Neutrophil (primary cell): ENCODE results near the gene ARMC7.

Experiments
- H3K27ac ChIP-seq: fragments of 200-600 bp; sonication (generic); 2 replicates; pipeline ENCODE4 v1.5.1; 2016; ENCODE audit warnings: mild to moderate bottlenecking, moderate library complexity
- H3K27me3 ChIP-seq: fragments of 200-600 bp; sonication (generic); 2 replicates; pipeline ENCODE4 v1.6.0; 2016; ENCODE audit warnings: mild to moderate bottlenecking
- H3K36me3 ChIP-seq: fragments of 200-600 bp; sonication (generic); 2 replicates; pipeline ENCODE4 v1.5.1; 2017
- H3K4me1 ChIP-seq, 2 experiments: fragments of 200-600 bp in 1 of 2; sonication (generic) in 1 of 2; 1 replicate in 1 of 2; 2 replicates in 1 of 2; pipeline versions ENCODE4 v1.5.1 to v1.6.1; 2013 to 2016; ENCODE audit warnings: low read depth in 1 of 2, low read length in 1 of 2, mild to moderate bottlenecking in 1 of 2, moderate library complexity in 1 of 2; ENCODE audit not compliant: control insufficient read depth in 1 of 2, insufficient read depth in 1 of 2
- H3K4me3 ChIP-seq, 2 experiments: fragments of 200-600 bp in 1 of 2; sonication (generic) in 1 of 2; 1 replicate in 1 of 2; 2 replicates in 1 of 2; pipeline ENCODE4 v1.5.1; 2013 to 2016; ENCODE audit warnings: low read depth in 1 of 2, low read length in 1 of 2, mild to moderate bottlenecking in 1 of 2, moderate library complexity in 1 of 2
- H3K9me3 ChIP-seq: fragments of 200-600 bp; sonication (generic); 2 replicates; pipeline ENCODE4 v1.5.1; 2016
- TF ChIP-seq, protein P1 (sequence below): fragments of 200-600 bp; sonication (generic); IDR thresholded peaks from 2 replicates; pipeline ENCODE4 v1.5.1; 2016; ENCODE audit warnings: antibody characterized with exemption

Gene ARMC7

DNA sequence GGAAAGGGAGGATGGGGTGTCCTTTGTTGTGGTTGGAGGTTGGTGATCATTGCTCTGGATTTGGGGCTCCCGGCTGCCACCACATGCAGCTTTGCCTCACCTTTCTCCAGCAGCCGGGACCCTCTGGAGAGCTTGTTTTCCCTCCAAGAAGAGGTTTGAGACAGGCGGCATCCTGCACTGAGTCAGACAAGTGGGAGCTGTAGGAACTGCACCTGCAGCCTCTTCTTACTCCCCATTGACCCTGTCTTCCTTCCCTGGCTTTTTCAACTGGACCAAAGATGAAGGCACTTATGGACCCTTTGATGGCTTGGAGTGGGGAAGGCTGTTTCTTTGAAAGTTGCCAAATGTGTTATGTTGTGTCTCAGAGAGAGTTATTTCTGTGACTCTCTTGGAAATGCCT is 46.1 kb upstream of the ARMC7 start:
- peaks cover 64% of the 10 kb centered on the region for H3K36me3 ChIP-seq
- TF ChIP-seq, protein P1, sequence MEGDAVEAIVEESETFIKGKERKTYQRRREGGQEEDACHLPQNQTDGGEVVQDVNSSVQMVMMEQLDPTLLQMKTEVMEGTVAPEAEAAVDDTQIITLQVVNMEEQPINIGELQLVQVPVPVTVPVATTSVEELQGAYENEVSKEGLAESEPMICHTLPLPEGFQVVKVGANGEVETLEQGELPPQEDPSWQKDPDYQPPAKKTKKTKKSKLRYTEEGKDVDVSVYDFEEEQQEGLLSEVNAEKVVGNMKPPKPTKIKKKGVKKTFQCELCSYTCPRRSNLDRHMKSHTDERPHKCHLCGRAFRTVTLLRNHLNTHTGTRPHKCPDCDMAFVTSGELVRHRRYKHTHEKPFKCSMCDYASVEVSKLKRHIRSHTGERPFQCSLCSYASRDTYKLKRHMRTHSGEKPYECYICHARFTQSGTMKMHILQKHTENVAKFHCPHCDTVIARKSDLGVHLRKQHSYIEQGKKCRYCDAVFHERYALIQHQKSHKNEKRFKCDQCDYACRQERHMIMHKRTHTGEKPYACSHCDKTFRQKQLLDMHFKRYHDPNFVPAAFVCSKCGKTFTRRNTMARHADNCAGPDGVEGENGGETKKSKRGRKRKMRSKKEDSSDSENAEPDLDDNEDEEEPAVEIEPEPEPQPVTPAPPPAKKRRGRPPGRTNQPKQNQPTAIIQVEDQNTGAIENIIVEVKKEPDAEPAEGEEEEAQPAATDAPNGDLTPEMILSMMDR = no peak
- H3K27ac ChIP-seq = no peak overlapping the region
- no peaks in the 10 kb centered on the region for H3K9me3 ChIP-seq
- H3K27me3 ChIP-seq = no peaks in the 10 kb centered on the region
- H3K4me3 ChIP-seq = no peak overlapping the region
- peaks cover 0 to 9% of the 10 kb centered on the region in 2 experiments for H3K4me1 ChIP-seq

DNA sequence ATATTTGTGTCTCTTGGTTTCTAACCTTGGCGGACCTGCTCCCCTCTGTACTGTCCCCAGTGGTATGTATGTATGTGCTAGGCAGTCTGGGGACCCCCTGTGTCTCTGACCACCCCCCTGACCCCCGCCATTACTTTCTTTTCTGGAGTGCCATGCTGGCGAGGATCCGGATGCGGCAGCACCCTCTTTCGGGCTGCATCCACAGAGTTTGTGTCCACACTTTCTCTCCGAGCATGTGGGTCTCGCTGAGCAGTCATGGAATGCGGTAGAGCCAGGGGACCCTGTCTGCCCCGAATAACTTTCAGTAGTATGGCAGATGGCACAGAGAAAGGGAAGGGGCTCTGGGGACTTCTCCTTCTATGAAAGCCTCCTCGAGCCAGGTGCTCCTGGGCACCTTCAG is 45.7 kb upstream of the ARMC7 start:
- Histone ChIP-seq H3K36me3 (peaks cover 64% of the 10 kb centered on the region), H3K27me3 (no peaks in the 10 kb centered on the region), H3K9me3 (no peaks in the 10 kb centered on the region), H3K4me1 (peaks cover 0 to 9% of the 10 kb centered on the region in 2 experiments), H3K27ac (no peak overlapping the region), H3K4me3 (no peak overlapping the region)
- TF ChIP-seq, protein P1 = no peak

DNA sequence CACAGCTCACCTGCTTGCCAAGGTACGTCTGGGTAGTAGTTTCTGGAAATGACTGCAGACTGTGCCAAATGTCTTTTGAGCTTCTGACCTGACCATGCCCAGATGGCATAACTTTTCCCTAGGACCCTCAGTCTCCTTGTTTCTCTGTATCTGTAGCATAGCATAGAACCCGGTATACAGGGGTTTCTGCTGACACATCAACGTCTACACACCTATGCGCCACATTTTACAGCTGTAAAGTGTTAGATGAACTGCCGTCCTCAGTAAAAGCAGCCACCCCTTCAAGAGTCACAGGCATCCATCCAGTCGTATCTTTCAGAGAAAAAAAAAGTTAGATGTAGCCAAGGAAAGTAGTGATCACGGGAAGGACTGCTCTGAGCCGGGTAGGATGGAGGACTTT is 45.3 kb upstream of the ARMC7 start:
- Histone ChIP-seq H3K4me1 (peaks cover 0 to 9% of the 10 kb centered on the region in 2 experiments), H3K27me3 (no peaks in the 10 kb centered on the region), H3K9me3 (no peaks in the 10 kb centered on the region), H3K4me3 (no peak overlapping the region), H3K36me3 (peaks cover 61% of the 10 kb centered on the region), H3K27ac (no peak overlapping the region)
- TF ChIP-seq, protein P1 = no peak

DNA sequence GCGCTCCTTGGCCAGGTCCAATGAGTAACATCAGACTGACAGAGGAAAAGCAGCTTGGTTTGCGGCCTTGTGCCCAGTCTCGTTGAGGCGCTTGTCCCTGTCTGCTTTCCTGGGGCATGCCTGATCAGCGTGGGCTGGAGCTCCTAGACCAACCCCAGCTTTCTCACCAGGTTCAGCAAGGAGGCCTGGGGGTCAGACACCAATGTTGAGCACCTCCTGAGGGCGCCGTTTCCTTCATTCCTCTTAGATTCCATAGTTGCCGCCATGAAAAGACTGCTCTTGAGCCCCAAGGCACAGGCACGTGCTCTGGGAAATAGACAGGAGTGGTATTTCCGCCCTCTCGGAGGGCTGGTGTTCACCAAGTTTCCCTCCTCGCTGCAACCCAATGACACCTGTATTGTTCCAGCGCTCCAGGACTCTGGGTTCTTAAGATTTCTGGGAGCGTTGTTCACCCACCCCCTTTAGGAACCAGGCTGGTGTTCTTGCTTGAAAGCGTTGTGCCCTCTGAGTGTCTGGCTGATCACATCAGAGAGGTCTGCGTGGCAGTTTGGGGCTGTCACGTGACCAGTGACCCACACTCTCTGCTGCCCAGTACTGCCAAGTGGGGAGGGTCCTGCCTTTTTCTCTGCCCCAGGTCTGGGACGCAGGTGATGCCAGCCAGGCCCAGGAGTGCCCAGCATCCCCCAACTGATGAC is 44.8 kb upstream of the ARMC7 start:
- no peak overlapping the region for H3K4me3 ChIP-seq
- H3K27me3 ChIP-seq = no peaks in the 10 kb centered on the region
- H3K4me1 ChIP-seq = peaks cover 0 to 9% of the 10 kb centered on the region in 2 experiments
- no peak overlapping the region for H3K27ac ChIP-seq
- H3K36me3 ChIP-seq = peaks cover 55% of the 10 kb centered on the region
- TF ChIP-seq, protein P1 = no peak
- no peaks in the 10 kb centered on the region for H3K9me3 ChIP-seq

DNA sequence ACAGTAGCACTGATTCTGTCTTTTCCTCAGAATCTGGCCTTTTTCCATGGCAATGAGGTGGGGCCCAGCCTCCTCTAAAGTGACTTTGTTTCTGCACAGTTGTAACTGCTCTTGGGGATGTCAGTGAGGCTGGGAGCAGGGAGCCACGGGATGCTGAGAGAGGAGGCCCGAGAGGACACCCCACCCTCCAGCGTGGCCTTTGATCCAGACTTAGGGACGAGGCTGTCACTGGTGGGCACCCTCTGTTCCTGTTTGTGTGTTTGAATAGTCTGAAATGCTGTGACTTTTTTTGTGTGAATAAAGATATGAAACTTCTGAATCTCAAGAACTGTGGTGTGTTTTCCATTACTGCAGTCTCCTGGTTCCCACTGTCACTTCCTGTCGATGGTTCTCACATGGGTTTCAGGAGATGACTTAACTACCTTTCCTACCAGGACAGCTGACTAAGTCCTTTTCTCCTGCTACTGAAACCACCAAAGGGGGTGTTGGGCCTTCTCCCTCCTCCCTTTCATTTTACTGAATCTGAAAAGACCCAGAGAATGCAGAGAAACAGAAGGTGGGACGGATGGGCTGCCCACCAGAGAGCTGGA is 44.1 kb upstream of the ARMC7 start:
- Histone ChIP-seq H3K4me3 (no peak overlapping the region), H3K27ac (no peak overlapping the region)

More for the DNA sequence above, 44.1 kb upstream of the ARMC7 start:
- TF ChIP-seq, protein P1 = no peak
- Histone ChIP-seq H3K36me3 (peaks cover 50% of the 10 kb centered on the region), H3K27me3 (no peaks in the 10 kb centered on the region), H3K9me3 (no peaks in the 10 kb centered on the region), H3K4me1 (peaks cover 0 to 9% of the 10 kb centered on the region in 2 experiments)
